CD4-positive, alpha-beta T cell (primary cell): Measurements from ENCODE around the gene C19orf53. TPM values are rescaled to one million over a fixed set of nuclear protein-coding genes. Genes with fewer than 3 reads are reported as not detected.

Source experiments
- ATAC-seq: fragments of 200-7000 bp; cut with Tn5 transposase; one replicate; pipeline ENCODE4 v1.10.0; 2022; ENCODE audit warnings: mild to moderate bottlenecking; ENCODE audit not compliant: poor library complexity
- CTCF ChIA-PET: fragments of 350-600 bp; sonication (Branson Sonifier 250); formaldehyde crosslinking; loops from one replicate; lab custom pipeline; 2021; ENCODE audit warnings: antibody characterized with exemption, inconsistent platforms; lab: Charles Lee
- POLR2A ChIA-PET: fragments of 350-600 bp; sonication (Branson Sonifier 250); formaldehyde crosslinking; loops from one replicate; lab custom pipeline; 2021; ENCODE audit warnings: antibody characterized with exemption, inconsistent platforms; lab: Charles Lee
- DNase-seq, 14 experiments: peaks; one replicate each; pipeline ENCODE4 v3.0.0-alpha.2; 2013 to 2020; ENCODE audit warnings: mixed read lengths in 2 of 14
- H3K27ac ChIP-seq, 2 donors: one replicate each; pipeline versions ENCODE4 v1.5.1 to v1.7.0; 2013; ENCODE audit warnings: low read length in 2 of 2, low read depth in 1 of 2, mild to moderate bottlenecking in 1 of 2
- H3K27me3 ChIP-seq, 2 experiments: 1 replicate in 1 of 2; 2 replicates in 1 of 2; pipeline versions ENCODE4 v1.6.1 to v1.7.0; 2013; ENCODE audit warnings: low read length in 2 of 2, control low read depth in 1 of 2, mild to moderate bottlenecking in 1 of 2, moderate library complexity in 1 of 2; ENCODE audit not compliant: insufficient read depth in 2 of 2, control insufficient read depth in 1 of 2
- H3K36me3 ChIP-seq: one replicate; pipeline ENCODE4 v1.6.1; 2013; ENCODE audit warnings: low read length, control low read depth; ENCODE audit not compliant: insufficient read depth
- H3K4me1 ChIP-seq: one replicate; pipeline ENCODE4 v1.6.1; 2013; ENCODE audit warnings: low read length, control low read depth; ENCODE audit not compliant: insufficient read depth
- H3K4me3 ChIP-seq: one replicate; pipeline ENCODE4 v1.5.1; 2013; ENCODE audit warnings: mild to moderate bottlenecking, low read length, moderate library complexity
- H3K9me3 ChIP-seq, 2 experiments: 1 replicate in 1 of 2; 2 replicates in 1 of 2; pipeline versions ENCODE4 v1.6.1 to v1.7.0; 2013; ENCODE audit warnings: low read length in 2 of 2, mild to moderate bottlenecking in 2 of 2, control low read depth in 1 of 2, moderate library complexity in 1 of 2; ENCODE audit not compliant: control insufficient read depth in 1 of 2, insufficient read depth in 1 of 2
- H3K27ac Mint-ChIP-seq: one replicate; pipeline ENCODE4 v1.8.0; 2020; ENCODE audit warnings: mixed read lengths
- H3K27me3 Mint-ChIP-seq: one replicate; pipeline ENCODE4 v1.8.0; 2021; ENCODE audit warnings: mixed read lengths
- H3K36me3 Mint-ChIP-seq: one replicate; pipeline ENCODE4 v1.8.0; 2021; ENCODE audit warnings: low read depth, mixed read lengths
- H3K4me1 Mint-ChIP-seq: one replicate; pipeline ENCODE4 v1.8.0; 2021; ENCODE audit warnings: low read depth, mixed read lengths
- H3K4me3 Mint-ChIP-seq: one replicate; pipeline ENCODE4 v1.8.0; 2020; ENCODE audit warnings: mild to moderate bottlenecking, mixed read lengths
- H3K9me3 Mint-ChIP-seq: one replicate; pipeline ENCODE4 v1.8.0; 2020; ENCODE audit warnings: mixed read lengths
- CTCF ChIP-seq: fragments of 200-600 bp; IDR thresholded peaks from one replicate; pipeline ENCODE4 v1.8.0; 2022; ENCODE audit warnings: antibody characterized with exemption, mild to moderate bottlenecking
- intact Hi-C, 2 experiments: fragments of 100-400 bp; cut with DNase I in 1 of 2; cut with micrococcal nuclease in 1 of 2; formaldehyde crosslinking; loops; one replicate each; pipeline versions ENCODE4 v1.15.1 to v1.9.0; 2023 to 2025; cut with DNase I, micrococcal nuclease
- total RNA-seq, 174 experiments: library from RNA in 2 of 174; stranded (reverse) in 2 of 174; gene quantifications; one replicate each; pipeline ENCODE4 v1.2.3 and lab custom pipeline; 2021 to 2026

The C19orf53 gene
- total RNA-seq, 2 experiments from 2014 or later: 119 TPM

- DNase-seq: peak; percentile 26 to 80 (median 58)
These were observed 10.0 kb upstream of the C19orf53 start, which contains the start of gene MRI1 for GRCh38 chr19:13764101-13764807. TSS of gene MRI1 (plus strand) at chr19:13764522. CDS start at chr19:13764589, 67 bp downstream.

GRCh38 chr19:13764821-13765394, 9.3 kb upstream of the C19orf53 start:
- ChIA-PET POLR2A (interaction anchor here (0.8 to 3.6 kb wide), 8 partner anchors 9 to 97 kb away, joined by 3 to 22 read pairs (median 6); partner anchors contain the start of genes C19orf53 and ZSWIM4), CTCF (no interaction called here)
- Mint-ChIP-seq H3K27ac (peak overlapping the region; percentile 80), H3K27me3 (no peaks in the 10 kb centered on the region), H3K4me3 (peak overlapping the region; percentile 94), H3K9me3 (no peaks in the 10 kb centered on the region), H3K4me1 (peaks cover 21% of the 10 kb centered on the region), H3K36me3 (peaks cover 47% of the 10 kb centered on the region)
- H3K9me3 ChIP-seq: no peaks in the 10 kb centered on the region
- ATAC-seq (peak; percentile 67), DNase-seq (peak in 11 of 14 experiments; percentile 12 to 69 (median 38))
- intact Hi-C loops: loop anchor here in 1 of 2 experiments (1.0 kb wide), 1 partner anchor 18 kb away; a partner anchor contains a TSS
- peaks cover 34% of the 10 kb centered on the region for H3K36me3 ChIP-seq
- peaks cover 20% of the 10 kb centered on the region for H3K4me1 ChIP-seq
- no peaks in the 10 kb centered on the region for H3K27me3 ChIP-seq
- no peak overlapping the region for H3K27ac ChIP-seq
- peak overlapping the region; percentile 76 for H3K4me3 ChIP-seq
- TF ChIP-seq CTCF: no peak

More at GRCh38 chr19:13764101-13764807, 10.0 kb upstream of the C19orf53 start, which contains the start of gene MRI1:
- no peaks in the 10 kb centered on the region for H3K9me3 Mint-ChIP-seq
- H3K27ac ChIP-seq: peak within 1 kb of the TSS; percentile 22 to 70
- H3K9me3 ChIP-seq: no peaks in the 10 kb centered on the region
- H3K36me3 ChIP-seq: peaks cover 32% of the 10 kb centered on the region
- TF ChIP-seq CTCF: no peak
- peak within 1 kb of the TSS; percentile 94 for H3K4me3 Mint-ChIP-seq
- H3K27me3 ChIP-seq: no peaks in the 10 kb centered on the region
- H3K36me3 Mint-ChIP-seq: peaks cover 45% of the 10 kb centered on the region
- intact Hi-C loops: loop anchor here in 1 of 2 experiments (1.0 kb wide), 1 partner anchor 17 kb away; a partner anchor contains a TSS
- peaks cover 20% of the 10 kb centered on the region for H3K4me1 ChIP-seq
- peak within 1 kb of the TSS; percentile 80 for H3K27ac Mint-ChIP-seq
- H3K27me3 Mint-ChIP-seq: no peaks in the 10 kb centered on the region
- ChIA-PET CTCF (no interaction called here), POLR2A (interaction anchor here (0.5 to 3.6 kb wide), 9 partner anchors 10 to 97 kb away, joined by 3 to 22 read pairs (median 5); partner anchors contain the start of genes C19orf53 and ZSWIM4)
- H3K4me1 Mint-ChIP-seq: peaks cover 21% of the 10 kb centered on the region
- H3K4me3 ChIP-seq: peak within 1 kb of the TSS; percentile 76
- peak; percentile 74 for ATAC-seq

- H3K27ac Mint-ChIP-seq: peak overlapping the region; percentile 80
- DNase-seq: no peak
- H3K27me3 ChIP-seq: no peaks in the 10 kb centered on the region
- H3K27me3 Mint-ChIP-seq: no peaks in the 10 kb centered on the region
- ChIA-PET CTCF (no interaction called here), POLR2A (interaction anchor here (1.0 to 3.6 kb wide), 5 partner anchors 8 to 96 kb away, joined by 4 to 22 read pairs (median 7); partner anchors contain the start of gene C19orf53)
- H3K36me3 ChIP-seq: peaks cover 33% of the 10 kb centered on the region
- H3K36me3 Mint-ChIP-seq: peaks cover 49% of the 10 kb centered on the region
- peaks cover 21% of the 10 kb centered on the region for H3K4me1 Mint-ChIP-seq
- peak overlapping the region; percentile 94 for H3K4me3 Mint-ChIP-seq
- ATAC-seq: no peak
- intact Hi-C loops: no loop called here
- H3K9me3 ChIP-seq: no peaks in the 10 kb centered on the region
- no peaks in the 10 kb centered on the region for H3K9me3 Mint-ChIP-seq
- peaks cover 20% of the 10 kb centered on the region for H3K4me1 ChIP-seq
- peak overlapping the region; percentile 76 for H3K4me3 ChIP-seq
- no peak for TF ChIP-seq CTCF
- peak overlapping the region in 1 of 2 donors; percentile 10 for H3K27ac ChIP-seq
These were observed 8.7 kb upstream of the C19orf53 start for GRCh38 chr19:13765395-13766094.
